Measurements from ENCODE around the gene FATE1.

The FATE1 gene

DNA sequence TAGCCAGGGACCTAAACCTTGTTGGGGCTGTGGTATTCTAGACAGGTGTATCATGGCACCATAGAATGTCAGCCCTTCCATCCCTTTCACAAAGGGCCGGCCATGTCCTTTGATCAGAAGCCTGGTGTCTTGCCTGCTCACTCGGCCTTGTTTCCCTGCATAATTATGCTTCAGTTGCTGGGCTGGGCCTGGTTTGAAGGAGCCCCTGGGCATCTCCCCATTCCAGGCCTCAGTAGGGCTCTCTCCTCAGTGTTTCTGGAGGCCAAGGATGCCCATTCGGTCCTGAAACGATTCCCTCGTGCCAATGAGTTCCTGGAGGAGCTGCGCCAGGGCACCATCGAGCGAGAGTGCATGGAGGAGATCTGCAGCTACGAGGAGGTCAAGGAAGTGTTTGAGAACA is 16.1 kb upstream of the FATE1 start:
- TF ChIP-seq, protein P1, sequence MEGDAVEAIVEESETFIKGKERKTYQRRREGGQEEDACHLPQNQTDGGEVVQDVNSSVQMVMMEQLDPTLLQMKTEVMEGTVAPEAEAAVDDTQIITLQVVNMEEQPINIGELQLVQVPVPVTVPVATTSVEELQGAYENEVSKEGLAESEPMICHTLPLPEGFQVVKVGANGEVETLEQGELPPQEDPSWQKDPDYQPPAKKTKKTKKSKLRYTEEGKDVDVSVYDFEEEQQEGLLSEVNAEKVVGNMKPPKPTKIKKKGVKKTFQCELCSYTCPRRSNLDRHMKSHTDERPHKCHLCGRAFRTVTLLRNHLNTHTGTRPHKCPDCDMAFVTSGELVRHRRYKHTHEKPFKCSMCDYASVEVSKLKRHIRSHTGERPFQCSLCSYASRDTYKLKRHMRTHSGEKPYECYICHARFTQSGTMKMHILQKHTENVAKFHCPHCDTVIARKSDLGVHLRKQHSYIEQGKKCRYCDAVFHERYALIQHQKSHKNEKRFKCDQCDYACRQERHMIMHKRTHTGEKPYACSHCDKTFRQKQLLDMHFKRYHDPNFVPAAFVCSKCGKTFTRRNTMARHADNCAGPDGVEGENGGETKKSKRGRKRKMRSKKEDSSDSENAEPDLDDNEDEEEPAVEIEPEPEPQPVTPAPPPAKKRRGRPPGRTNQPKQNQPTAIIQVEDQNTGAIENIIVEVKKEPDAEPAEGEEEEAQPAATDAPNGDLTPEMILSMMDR (IDR thresholded peaks at IDR 0.05; ENCODE audit: control insufficient read depth, extremely low read depth, insufficient read depth) = no peak
- H3K4me3 ChIP-seq (ENCODE audit: low read depth, low read length) = no peak overlapping the region
- no peak for DNase-seq (ENCODE audit: low read depth)

DNA sequence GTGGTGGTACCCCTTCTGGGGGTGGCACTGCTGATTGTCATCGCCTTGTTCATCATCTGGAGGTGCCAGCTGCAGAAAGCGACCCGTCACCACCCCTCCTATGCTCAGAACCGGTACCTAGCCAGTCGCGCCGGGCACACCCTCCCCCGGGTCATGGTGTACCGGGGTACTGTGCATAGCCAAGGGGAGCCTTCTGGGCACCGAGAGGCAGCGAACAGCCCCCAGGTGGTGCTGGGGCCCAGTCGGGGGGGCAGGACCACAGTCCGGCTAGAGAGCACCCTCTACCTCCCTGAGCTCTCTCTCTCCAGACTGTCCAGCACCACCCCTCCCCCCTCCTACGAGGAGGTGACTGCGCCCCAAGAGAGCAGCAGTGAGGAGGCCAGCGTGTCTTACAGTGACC is 15.3 kb upstream of the FATE1 start:
- no peak for DNase-seq (ENCODE audit: low read depth)
- TF ChIP-seq, protein P1 (IDR thresholded peaks at IDR 0.05; ENCODE audit: control insufficient read depth, extremely low read depth, insufficient read depth) = no peak
- H3K4me3 ChIP-seq (ENCODE audit: low read depth, low read length) = no peak overlapping the region

DNA sequence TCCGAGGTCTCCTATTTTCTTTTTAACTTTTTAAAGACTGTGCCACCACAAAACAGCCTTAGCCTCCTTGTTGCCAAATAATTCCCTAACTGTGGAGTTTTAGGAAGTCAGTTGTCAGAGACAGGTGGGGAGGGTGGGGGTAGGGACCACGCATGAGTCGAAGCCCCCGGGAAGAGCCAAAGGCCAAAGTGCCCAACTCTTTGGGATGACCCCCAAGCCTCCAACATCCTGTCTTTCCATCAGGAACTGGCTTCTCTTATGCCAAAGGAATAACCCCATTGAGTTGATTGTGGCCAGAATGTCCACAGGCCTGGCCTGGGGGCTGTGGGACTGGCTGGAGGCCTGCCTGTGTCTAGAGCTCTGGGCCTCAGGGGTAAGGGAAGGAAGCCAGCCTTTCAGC is 14.8 kb upstream of the FATE1 start:
- no peak overlapping the region for H3K4me3 ChIP-seq (ENCODE audit: low read depth, low read length)
- no peak for DNase-seq (ENCODE audit: low read depth)
- TF ChIP-seq, protein P1 (IDR thresholded peaks at IDR 0.05; ENCODE audit: control insufficient read depth, extremely low read depth, insufficient read depth) = no peak

DNA sequence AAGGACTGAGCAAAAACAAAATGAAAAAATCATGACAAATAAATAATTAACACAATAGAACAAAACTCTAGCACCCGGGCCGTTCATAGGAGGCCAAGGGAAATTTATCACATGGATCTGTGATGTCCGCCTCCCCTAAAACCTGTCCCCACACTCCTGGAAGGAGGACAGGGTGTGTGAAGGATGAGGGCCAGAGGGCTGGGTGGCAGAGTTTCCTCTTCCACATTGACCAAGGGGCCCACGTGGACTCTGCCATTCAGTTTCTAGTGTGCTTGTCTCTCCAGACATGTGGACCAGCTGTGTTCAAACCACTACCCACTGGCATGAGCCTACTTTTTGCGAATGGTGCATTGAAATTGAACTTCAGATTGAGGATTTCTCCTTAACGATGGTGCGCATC is 14.3 kb upstream of the FATE1 start:
- no peak overlapping the region for H3K4me3 ChIP-seq (ENCODE audit: low read depth, low read length)
- DNase-seq (ENCODE audit: low read depth) = no peak
- TF ChIP-seq, protein P1 (IDR thresholded peaks at IDR 0.05; ENCODE audit: control insufficient read depth, extremely low read depth, insufficient read depth) = no peak

DNA sequence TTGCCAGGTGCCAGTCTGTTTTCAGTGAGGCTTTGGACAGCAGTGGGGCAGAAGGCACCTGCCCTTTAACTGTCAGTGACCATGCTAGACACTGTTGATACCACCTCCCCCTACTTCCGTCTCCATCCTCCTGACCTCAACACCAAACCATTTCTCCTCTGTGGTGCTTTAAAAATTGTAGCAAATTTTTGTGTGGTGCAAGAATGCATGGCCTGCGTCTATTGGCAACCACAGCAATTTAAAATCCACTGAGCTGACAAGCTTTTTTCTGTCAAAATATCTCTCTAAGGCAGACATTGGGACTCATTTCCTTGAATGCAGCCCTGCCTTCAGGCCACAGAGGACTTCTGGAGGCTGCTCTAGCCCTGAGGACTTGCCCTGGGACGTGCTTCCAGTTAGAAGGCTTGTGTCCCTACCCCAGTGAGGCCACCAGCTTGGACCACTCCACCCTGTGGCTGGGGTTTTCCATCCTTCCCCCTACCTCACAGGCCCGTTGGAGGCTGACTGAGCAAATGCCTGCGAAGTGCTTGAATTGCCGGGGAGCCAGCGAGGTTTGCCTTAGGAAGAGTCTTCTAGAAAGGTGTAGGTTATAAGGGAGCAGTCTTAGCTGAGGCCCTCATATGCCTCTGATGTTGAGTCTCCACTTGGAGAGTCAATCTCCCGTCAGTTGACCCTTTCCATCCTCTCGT is 13.7 kb upstream of the FATE1 start:
- TF ChIP-seq, protein P1 (IDR thresholded peaks at IDR 0.05; ENCODE audit: control insufficient read depth, extremely low read depth, insufficient read depth) = no peak
- DNase-seq (ENCODE audit: low read depth) = no peak
- no peak overlapping the region for H3K4me3 ChIP-seq (ENCODE audit: low read depth, low read length)

DNA sequence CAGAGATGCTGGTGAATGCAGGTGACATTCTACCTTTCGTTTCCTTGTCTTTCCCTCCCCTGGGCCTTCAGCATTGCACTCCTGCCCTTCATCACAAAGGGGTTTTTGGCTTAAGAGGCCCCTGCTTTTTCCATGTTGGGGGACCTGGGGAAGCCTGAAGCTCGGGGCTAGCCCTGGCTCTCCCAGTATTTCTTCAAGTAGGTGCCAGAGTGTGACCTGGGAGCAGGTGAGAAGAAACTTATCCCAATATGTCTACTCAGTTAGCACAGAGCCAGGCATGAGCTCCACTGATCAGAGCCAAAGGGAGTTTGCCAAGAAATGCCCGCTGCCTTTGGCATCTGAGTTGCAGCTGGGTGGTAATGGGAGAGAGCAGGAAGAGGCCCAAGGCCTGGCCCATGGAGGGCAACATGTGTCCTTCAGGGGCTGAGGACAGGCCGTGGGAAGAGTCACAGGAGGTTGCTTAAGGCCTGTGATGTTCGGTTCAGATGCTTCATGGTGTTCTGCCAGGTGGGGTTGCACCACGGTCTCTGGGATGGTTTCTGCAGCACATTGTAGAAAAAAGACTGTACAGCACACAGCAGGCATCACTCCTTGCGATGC is 13.0 kb upstream of the FATE1 start:
- no peak overlapping the region for H3K4me3 ChIP-seq (ENCODE audit: low read depth, low read length)
- TF ChIP-seq, protein P1 (IDR thresholded peaks at IDR 0.05; ENCODE audit: control insufficient read depth, extremely low read depth, insufficient read depth) = no peak
- no peak for DNase-seq (ENCODE audit: low read depth)

DNA sequence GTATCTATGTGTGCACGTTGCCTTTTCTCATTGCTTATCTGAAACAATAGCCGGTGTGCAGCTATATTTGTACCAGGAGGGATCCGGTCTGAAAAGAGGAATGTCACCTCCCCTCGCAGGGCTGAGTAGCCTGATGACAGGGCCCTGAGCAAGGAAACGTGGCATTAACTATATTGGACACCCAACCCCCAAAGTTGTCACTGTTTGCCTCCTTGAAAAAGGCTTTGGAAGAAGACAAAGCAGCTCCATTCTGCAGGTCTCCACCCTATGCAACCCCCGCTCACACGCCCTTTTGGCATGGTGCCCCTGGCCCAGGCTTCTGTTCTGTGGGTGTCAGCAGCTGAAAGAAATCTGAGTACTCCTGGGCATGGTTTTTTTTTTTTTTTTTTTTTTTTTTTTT is 12.3 kb upstream of the FATE1 start:
- DNase-seq (ENCODE audit: low read depth) = no peak
- TF ChIP-seq, protein P1 (IDR thresholded peaks at IDR 0.05; ENCODE audit: control insufficient read depth, extremely low read depth, insufficient read depth) = no peak
- no peak overlapping the region for H3K4me3 ChIP-seq (ENCODE audit: low read depth, low read length)
